NCI-H2196 (cell line): ENCODE measurements around the gene TMEM50B.
"Not testable (repeated sequence)": the region's sequence is repeated elsewhere in the genome, so short reads cannot be mapped to it uniquely, and the experiment has no call there.

Experiments used
- DNase-seq: peaks from one replicate; lab custom pipeline; 2025; ENCODE audit not compliant: unreplicated experiment; lab: John Stamatoyannopoulos, UW

TMEM50B gene

GRCh38 chr21:33479679-33480480, at the start of gene TMEM50B:
TSS of gene TMEM50B (minus strand) at chr21:33479974. CDS start at chr21:33468885, 11,089 bp downstream.
- DNase-seq, result peak; percentile 94

GRCh38 chr21:33522953-33523349, 43.2 kb upstream of the TMEM50B start:
- no peak for DNase-seq

GRCh38 chr21:33522297-33522952, 42.7 kb upstream of the TMEM50B start:
- DNase-seq, result no peak

DNA sequence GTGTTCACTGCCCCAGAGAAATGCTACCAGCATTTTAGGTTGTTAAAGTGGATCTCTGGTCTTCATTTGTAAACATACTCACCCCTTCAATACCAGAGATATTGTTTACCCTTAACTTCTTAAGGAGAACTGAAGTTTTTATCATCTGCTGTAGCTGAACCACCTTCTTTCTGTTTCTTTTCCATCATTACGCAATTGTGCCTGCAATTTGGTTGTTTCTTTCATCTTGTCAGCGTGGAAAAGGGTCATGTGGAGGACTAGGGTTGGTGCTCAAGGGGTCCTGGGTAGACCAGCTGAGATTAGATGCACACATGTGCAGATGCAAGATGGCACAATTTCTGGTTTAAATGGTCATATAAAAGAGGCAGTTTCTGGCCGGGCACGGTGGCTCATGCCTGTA, 39.1 kb upstream of the TMEM50B start:
- no peak for DNase-seq

GRCh38 chr21:33514229-33514628, 34.5 kb upstream of the TMEM50B start:
- no peak for DNase-seq

DNA sequence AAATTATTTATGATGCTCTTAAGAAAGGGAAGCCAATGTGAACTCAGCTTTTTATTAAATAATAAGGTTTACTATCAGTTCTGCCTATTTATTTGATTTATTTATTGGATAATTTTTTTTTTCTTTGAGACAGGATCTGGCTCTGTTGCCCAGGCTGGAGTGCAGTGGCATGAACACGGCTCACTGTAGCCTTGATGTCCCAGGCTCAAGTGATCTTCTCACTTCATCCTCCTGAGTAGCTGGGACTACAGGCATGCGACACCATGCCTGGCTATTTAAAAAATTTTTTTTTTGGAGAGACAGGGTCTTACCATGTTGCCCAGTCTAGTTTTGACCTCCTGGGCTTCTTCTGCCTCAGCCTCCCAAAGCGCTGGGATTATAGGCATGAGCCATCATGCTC, 32.7 kb upstream of the TMEM50B start:
- no peak for DNase-seq

- DNase-seq, result no peak
These were observed 31.9 kb upstream of the TMEM50B start for GRCh38 chr21:33511639-33512038.

- DNase-seq, result no peak
These were observed 31.1 kb upstream of the TMEM50B start for GRCh38 chr21:33510826-33511225.

DNA sequence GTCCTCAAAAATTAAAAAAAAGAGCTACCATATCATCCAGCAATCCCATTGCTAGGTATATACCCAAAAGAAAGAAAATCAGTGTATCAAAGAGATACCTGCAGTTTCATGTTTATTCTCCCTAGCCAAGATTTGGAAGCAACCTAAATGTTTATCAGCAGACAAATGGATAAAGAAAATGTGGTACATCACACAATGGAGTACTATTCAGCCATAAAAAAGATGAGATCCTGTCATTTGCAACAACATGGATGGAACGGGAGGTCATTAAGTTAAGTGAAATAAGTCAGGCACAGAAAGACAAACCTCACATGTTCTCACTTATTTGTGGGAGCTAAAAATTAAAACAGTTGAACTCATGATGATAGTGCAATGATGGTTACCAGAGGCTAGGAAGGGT, 27.2 kb upstream of the TMEM50B start:
- not testable (repeated sequence) for DNase-seq

DNA sequence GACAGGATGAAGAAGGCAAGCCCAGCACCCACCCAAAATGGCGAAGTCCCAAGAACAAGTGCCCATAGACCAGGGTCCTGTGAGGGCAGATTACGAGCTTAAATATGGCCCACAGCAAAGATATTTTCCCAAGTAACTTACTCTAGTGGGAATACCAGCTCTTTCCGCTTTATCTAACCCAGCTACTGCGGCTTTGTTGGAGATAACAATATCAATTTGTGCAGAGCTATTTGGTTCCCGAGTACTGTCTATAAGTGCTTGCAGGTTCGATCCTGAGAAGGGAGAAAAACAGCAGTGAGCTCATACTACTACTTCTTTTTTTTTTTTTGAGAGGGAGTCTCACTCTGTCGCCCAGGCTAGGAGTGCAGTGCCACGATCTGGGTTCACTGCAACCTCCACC, 26.1 kb upstream of the TMEM50B start:
- DNase-seq, result no peak

GRCh38 chr21:33496345-33496744, 16.6 kb upstream of the TMEM50B start:
- no peak for DNase-seq

DNA sequence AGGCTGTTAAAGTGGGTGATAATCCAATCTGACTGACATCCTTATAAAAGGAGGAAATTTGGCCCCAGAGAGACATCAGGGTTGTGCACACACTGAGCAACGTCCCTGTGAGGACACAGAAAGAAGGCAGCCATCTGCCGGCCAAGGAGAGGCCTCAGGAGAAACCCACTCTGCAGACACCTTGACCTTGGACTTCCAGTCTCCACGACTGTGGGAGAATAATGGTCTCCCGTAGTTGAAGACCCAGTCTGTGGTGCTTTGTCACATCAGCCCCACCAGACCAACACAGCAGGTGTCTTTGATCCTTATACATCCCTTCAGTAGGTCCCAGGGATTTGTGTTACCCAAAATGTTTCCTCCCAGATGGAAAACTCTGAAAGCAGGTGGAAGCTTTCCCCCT, 16.0 kb upstream of the TMEM50B start:
- no peak for DNase-seq

DNA sequence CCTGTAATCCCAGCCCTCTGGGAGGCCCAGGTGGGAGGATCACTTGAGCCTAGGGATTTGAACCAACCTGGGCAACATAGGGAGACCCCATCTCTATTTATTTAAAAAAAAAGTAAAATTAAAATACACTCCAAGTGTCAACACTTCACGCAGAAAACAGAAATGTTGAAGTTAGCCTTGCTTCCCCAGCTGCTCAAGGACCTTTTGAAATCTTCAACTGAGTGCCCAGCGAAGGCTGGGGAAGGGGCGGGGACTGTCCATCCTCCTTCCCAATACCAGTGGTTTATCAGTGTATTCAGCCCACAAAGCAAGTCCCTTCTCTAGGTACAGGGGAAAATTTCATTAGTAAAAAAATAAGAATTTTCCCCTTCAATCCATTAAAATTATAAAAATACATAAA, 14.0 kb upstream of the TMEM50B start:
- DNase-seq, result no peak

- no peak for DNase-seq
These were observed 12.8 kb upstream of the TMEM50B start for GRCh38 chr21:33492571-33492970.

DNA sequence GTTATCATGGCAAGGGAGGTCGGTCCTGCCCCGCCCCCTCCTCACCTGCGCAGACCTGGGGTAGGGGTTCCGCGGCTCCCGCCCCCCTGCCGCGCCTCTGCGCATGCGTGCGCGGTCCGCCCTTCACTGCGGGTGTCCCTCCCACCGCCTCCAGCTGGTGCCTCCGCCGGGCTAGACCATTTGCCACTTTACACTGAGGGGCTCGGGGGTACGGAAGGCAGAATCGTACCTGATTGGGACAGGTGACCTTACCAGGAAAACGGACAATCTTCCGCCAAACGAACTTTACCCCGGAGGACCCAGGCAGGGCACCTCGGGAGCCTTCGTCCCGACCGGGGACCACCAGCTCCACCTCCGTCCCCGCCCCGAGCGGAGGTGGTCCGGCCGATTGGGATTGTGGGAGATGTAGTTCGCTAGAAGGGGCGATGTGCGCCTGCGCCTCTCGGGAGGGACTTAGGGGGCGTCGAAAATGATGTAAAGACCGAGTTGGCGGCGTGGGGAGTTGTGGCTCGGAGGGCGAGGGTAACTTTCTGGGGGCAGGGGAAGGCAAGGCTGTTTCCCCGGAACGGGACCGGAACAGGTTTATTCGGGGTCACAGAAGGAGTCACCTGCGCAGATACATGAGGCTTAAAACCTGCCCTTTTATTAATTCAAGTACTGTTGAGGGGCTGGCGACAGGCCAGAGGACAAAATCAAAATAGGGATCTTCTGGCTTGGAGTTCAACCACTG, 11.8 kb upstream of the TMEM50B start, which contains the start of gene DNAJC28:
TSS of gene DNAJC28 (minus strand) at position 344 of the 730 bp plus-strand sequence. CDS start 2,323 bp downstream, outside the sequence.
- DNase-seq, result peak; percentile 93

DNA sequence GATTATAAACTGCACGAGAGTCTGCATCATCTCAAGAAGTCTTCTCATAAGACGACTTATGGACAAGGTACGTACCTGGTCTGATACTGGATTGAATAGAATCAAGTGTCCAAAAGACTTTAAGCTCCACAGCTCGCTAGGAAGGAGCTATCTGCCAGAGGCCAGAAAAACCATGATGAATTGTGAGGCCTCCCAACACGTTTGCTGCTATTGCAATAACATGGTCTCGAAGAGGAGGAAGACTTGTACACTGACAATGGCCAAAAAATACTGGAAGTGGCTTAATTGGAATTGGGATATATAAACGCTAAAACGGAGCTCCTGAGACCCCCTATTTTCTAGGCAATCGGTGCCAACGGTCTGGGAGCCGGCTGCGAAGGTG, 11.2 kb upstream of the TMEM50B start:
- peak; percentile 29 for DNase-seq

DNA sequence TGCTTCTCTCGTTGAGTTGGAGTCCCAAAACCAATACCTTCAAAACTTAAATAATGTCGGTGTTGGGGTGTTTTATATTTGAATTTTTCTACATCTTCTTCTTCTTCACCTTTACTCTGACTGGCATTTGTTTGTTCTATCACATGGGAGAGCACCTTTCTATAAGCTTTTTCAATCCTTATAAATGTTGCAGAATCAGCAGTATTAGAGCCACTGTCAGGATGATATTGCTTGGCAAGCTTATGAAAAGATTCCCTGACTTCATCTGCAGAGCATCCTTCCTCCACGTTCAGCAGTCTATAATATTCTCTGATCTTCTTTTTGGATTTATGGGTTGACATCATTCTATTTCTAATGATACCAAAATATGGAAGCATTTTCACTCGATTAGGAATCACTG, 9.2 kb upstream of the TMEM50B start:
- DNase-seq, result no peak

DNA sequence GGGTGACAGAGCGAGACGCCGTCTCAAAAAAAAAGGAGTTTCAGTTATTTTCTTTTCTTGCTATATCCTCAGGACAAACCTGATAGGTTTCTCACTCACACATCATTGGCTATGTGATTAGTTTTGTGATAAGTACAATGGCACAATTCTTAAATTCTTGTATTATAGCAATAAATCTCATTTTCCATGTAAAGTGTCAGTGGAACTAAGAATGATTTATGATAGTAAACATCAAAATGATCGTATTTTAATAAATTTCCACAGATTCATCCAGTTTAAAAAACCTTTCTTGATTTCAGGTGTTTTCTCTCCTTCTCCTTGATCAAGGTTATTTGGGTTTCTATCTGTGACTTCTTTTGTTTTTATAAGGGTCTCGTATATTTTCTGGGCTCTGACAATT, 8.2 kb upstream of the TMEM50B start:
- no peak for DNase-seq

- DNase-seq, result no peak
These were observed 1.7 kb upstream of the TMEM50B start for GRCh38 chr21:33481314-33481943.

DNA sequence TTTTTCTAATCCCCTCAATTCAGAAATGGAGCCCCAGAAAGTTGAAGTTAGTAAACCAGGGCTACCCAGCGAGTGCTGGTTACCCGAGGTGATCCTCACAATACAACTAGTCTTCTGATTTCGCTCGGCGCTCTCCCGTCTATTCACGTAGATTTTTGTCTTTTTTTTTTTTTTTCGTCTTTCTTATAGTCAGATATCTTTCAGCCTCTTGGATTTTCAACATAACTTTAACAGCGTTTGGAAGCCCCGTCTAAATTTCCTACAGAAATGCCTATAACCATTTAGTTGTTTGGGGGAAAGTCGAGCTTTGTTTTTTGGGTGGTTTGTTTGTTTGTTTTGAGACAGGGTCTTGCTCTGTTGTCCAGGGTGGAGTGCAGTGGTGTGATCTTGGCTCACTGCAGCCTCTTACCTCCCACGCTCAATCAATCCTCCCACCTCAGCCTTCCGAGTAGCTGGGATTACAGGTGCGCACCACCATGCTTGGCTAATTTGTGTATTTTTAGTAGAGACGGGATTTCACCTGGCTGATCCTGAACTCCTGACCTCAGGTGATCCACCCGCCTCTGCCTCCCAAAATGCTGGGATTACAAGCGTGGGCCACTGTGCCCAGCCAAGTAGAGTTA, 818 bp upstream of the TMEM50B start:
- no peak for DNase-seq
